H1 (cell line): ENCODE data around the gene MAPT. TPM values are rescaled to one million over a fixed set of nuclear protein-coding genes. Genes with fewer than 3 reads are reported as not detected.

Experiments used
- CTCF ChIA-PET: fragments of 300-600 bp; sonication (Branson Sonifier 250); formaldehyde crosslinking; loops from one replicate; lab custom pipeline; 2021; ENCODE audit not compliant: partially characterized antibody; lab: Charles Lee
- POLR2A ChIA-PET: fragments of 300-600 bp; sonication (Branson Sonifier 250); formaldehyde crosslinking; loops from one replicate; lab custom pipeline; 2021; ENCODE audit warnings: inconsistent platforms; ENCODE audit not compliant: partially characterized antibody; lab: Charles Lee
- DNase-seq, 2 experiments: peaks; one replicate each; pipeline versions ENCODE4 v3.0.0 to v3.0.0-alpha.2; 2010 to 2022; ENCODE audit warnings: low spot score in 2 of 2, low read depth in 1 of 2, mixed read lengths in 1 of 2
- FAIRE-seq: peaks from 2 replicates; lab custom pipeline; 2011; peaks lifted over from hg19 to GRCh38; lab: Jason Lieb, UNC
- H2AFZ ChIP-seq: 2 replicates; pipeline ENCODE4 v1.8.1; 2012; ENCODE audit warnings: low read length, inconsistent platforms
- H2AK5ac ChIP-seq: 2 replicates; pipeline ENCODE4 v1.6.1; 2013; ENCODE audit warnings: low read depth, low read length
- H2BK120ac ChIP-seq: replicated peaks from 2 replicates; pipeline ENCODE3; 2013; ENCODE audit warnings: low read depth, low read length, inconsistent platforms
- H2BK12ac ChIP-seq: 2 replicates; pipeline ENCODE4 v1.6.1; 2013; ENCODE audit warnings: low read depth, low read length
- H2BK15ac ChIP-seq: 2 replicates; pipeline ENCODE4 v1.6.1; 2013; ENCODE audit warnings: low read length
- H2BK20ac ChIP-seq: 2 replicates; pipeline ENCODE4 v1.6.1; 2013; ENCODE audit warnings: low read length
- H2BK5ac ChIP-seq: 2 replicates; pipeline ENCODE4 v1.6.1; 2013; ENCODE audit warnings: low read depth, low read length
- H3K14ac ChIP-seq: 2 replicates; pipeline ENCODE4 v1.6.1; 2013; ENCODE audit warnings: inconsistent platforms; ENCODE audit not compliant: insufficient read length
- H3K18ac ChIP-seq: 2 replicates; pipeline ENCODE4 v1.6.1; 2013; ENCODE audit warnings: low read length; ENCODE audit errors: extremely low read depth
- H3K23ac ChIP-seq: 2 replicates; pipeline ENCODE4 v1.6.1; 2013; ENCODE audit warnings: inconsistent platforms; ENCODE audit not compliant: insufficient read length
- H3K23me2 ChIP-seq: 2 replicates; pipeline ENCODE4 v1.6.1; 2013; ENCODE audit warnings: low read depth, low read length
- H3K27ac ChIP-seq: 2 replicates; pipeline ENCODE4 v1.6.1; 2011; ENCODE audit warnings: low read depth, low read length, inconsistent platforms
- H3K27me3 ChIP-seq, 4 experiments: replicated peaks in 1 of 4; 1 replicate in 1 of 4; 2 replicates in 3 of 4; pipeline versions ENCODE4 v1.6.1 to v1.8.1; 2011 to 2013; ENCODE audit warnings: low read length in 3 of 4, mild to moderate bottlenecking in 3 of 4, inconsistent platforms in 2 of 4, mixed read lengths in 2 of 4, moderate library complexity in 1 of 4; ENCODE audit not compliant: control insufficient read depth in 3 of 4, insufficient read depth in 3 of 4; ENCODE audit errors: extremely low read depth in 1 of 4
- H3K36me3 ChIP-seq, 4 experiments: 2 replicates each; pipeline versions ENCODE4 v1.6.1 to v1.8.1; 2011 to 2013; ENCODE audit warnings: mild to moderate bottlenecking in 4 of 4, low read length in 3 of 4, moderate library complexity in 2 of 4, control low read depth in 1 of 4, inconsistent platforms in 1 of 4; ENCODE audit not compliant: insufficient read depth in 4 of 4, control insufficient read depth in 2 of 4
- H3K4ac ChIP-seq: replicated peaks from 2 replicates; pipeline ENCODE3; 2013; ENCODE audit warnings: low read length, low read depth, mixed read lengths, inconsistent platforms; ENCODE audit not compliant: insufficient read length
- H3K4me1 ChIP-seq, 4 experiments: replicated peaks in 1 of 4; 1 replicate in 1 of 4; 2 replicates in 3 of 4; pipeline versions ENCODE4 v1.6.1 to v1.8.1; 2011 to 2013; ENCODE audit warnings: low read length in 3 of 4, inconsistent platforms in 2 of 4, mixed read lengths in 1 of 4; ENCODE audit not compliant: insufficient read depth in 4 of 4, control insufficient read depth in 3 of 4
- H3K4me2 ChIP-seq, 2 experiments: 2 replicates each; pipeline versions ENCODE4 v1.6.1 to v1.8.1; 2011 to 2013; ENCODE audit warnings: low read depth in 2 of 2, low read length in 2 of 2, control low read depth in 1 of 2, inconsistent platforms in 1 of 2, mild to moderate bottlenecking in 1 of 2; ENCODE audit not compliant: insufficient read depth in 1 of 2
- H3K4me3 ChIP-seq, 4 experiments: fragments of 200-600, 300-600 bp in 1 of 4; sonication (generic), shearing (Covaris generic), sonication (Bioruptor Twin) in 1 of 4; 2 replicates each; pipeline versions ENCODE4 v1.5.1 to v1.8.1; 2011 to 2016; ENCODE audit warnings: low read length in 4 of 4, low read depth in 3 of 4, control low read depth in 2 of 4, inconsistent platforms in 2 of 4, mild to moderate bottlenecking in 2 of 4, mixed read lengths in 1 of 4, moderate library complexity in 1 of 4; ENCODE audit not compliant: insufficient read depth in 2 of 4; ENCODE audit errors: extremely low read depth in 1 of 4
- H3K56ac ChIP-seq: replicated peaks from 2 replicates; pipeline ENCODE3; 2013; ENCODE audit warnings: low read depth, mild to moderate bottlenecking, mixed read lengths, low read length, inconsistent platforms; ENCODE audit not compliant: insufficient read length
- H3K79me1 ChIP-seq: 2 replicates; pipeline ENCODE4 v1.6.1; 2013; ENCODE audit warnings: low read depth, low read length, control low read depth
- H3K79me2 ChIP-seq, 2 experiments: 2 replicates each; pipeline versions ENCODE4 v1.6.1 to v1.8.1; 2012 to 2013; ENCODE audit warnings: low read length in 2 of 2, mild to moderate bottlenecking in 2 of 2, inconsistent platforms in 1 of 2; ENCODE audit not compliant: insufficient read depth in 2 of 2, control insufficient read depth in 1 of 2
- H3K9ac ChIP-seq, 4 experiments: replicated peaks in 1 of 4; 1 replicate in 1 of 4; 2 replicates in 3 of 4; pipeline versions ENCODE4 v1.6.1 to v1.8.1; 2011 to 2013; ENCODE audit warnings: low read depth in 3 of 4, low read length in 3 of 4, control low read depth in 2 of 4, mild to moderate bottlenecking in 2 of 4, moderate library complexity in 2 of 4, inconsistent platforms in 1 of 4; ENCODE audit errors: extremely low read depth in 1 of 4
- H3K9me3 ChIP-seq, 2 experiments: 2 replicates each; pipeline versions ENCODE4 v1.6.1 to v1.8.1; 2012 to 2013; ENCODE audit warnings: mild to moderate bottlenecking in 2 of 2, moderate library complexity in 2 of 2, control low read depth in 1 of 2, inconsistent platforms in 1 of 2, low read depth in 1 of 2, low read length in 1 of 2, mixed read lengths in 1 of 2; ENCODE audit not compliant: insufficient read depth in 2 of 2
- H4K20me1 ChIP-seq, 2 experiments: replicated peaks in 1 of 2; 2 replicates each; pipeline versions ENCODE3 to v1.8.1; 2011 to 2013; ENCODE audit warnings: inconsistent platforms in 2 of 2, low read length in 2 of 2, mild to moderate bottlenecking in 1 of 2; ENCODE audit not compliant: insufficient read depth in 2 of 2, control insufficient read depth in 1 of 2
- H4K5ac ChIP-seq: 2 replicates; pipeline ENCODE4 v1.6.1; 2013; ENCODE audit warnings: low read length, low read depth, mixed read lengths, inconsistent platforms; ENCODE audit not compliant: insufficient read length
- H4K8ac ChIP-seq: 2 replicates; pipeline ENCODE4 v1.8.0; 2013; ENCODE audit warnings: mild to moderate bottlenecking, moderate library complexity, low read length, inconsistent platforms; ENCODE audit not compliant: insufficient read depth; ENCODE audit errors: extremely low read depth
- H4K91ac ChIP-seq: replicated peaks from 2 replicates; pipeline ENCODE3; 2013; ENCODE audit warnings: low read length, mixed read lengths, inconsistent platforms; ENCODE audit not compliant: insufficient read length
- SIN3A ChIP-seq, 2 experiments: IDR thresholded peaks in 1 of 2; conservative IDR thresholded peaks in 1 of 2; 2 replicates each; pipeline ENCODE4 v1.6.1; 2011 to 2012; ENCODE audit warnings: low read length in 2 of 2, improper control_type of control experiment in 1 of 2, low read depth in 1 of 2, mild to moderate bottlenecking in 1 of 2
- SIRT6 ChIP-seq: IDR thresholded peaks from one replicate; pipeline ENCODE4 v1.7.1; 2012; ENCODE audit warnings: low read length, inconsistent platforms
- TAF7 ChIP-seq: optimal IDR thresholded peaks from 2 replicates; pipeline ENCODE3; 2011; ENCODE audit warnings: low read depth, mild to moderate bottlenecking, inconsistent platforms, low read length, moderate library complexity, borderline replicate concordance
- WGBS, 2 experiments: shearing (Covaris generic) in 1 of 2; methylation state at CpG; one replicate each; pipeline versions ENCODE4 v1.1.6 to v1.1.7; 2013 to 2015; ENCODE audit warnings: low lambda C conversion rate in 2 of 2, mixed read lengths in 2 of 2, inconsistent platforms in 1 of 2, low coverage in 1 of 2, missing lambda C conversion rate in 1 of 2; ENCODE audit not compliant: insufficient replicate concordance in 2 of 2, insufficient coverage in 1 of 2, insufficient read length in 1 of 2; ENCODE audit errors: extremely low coverage in 1 of 2, missing lambda C conversion rate in 1 of 2; 5-methylcytosine and 5-hydroxymethylcytosine counted together
- polyA plus RNA-seq, 7 experiments: library from polyadenylated mRNA; depleted of rRNA in 3 of 7; stranded (reverse) in 5 of 7; unstranded in 2 of 7; fragments of >200 nt in 5 of 7; fragments of 200-250 nt in 2 of 7; gene quantifications; 1 replicate in 5 of 7; 2 replicates in 1 of 7; 4 replicates in 1 of 7; pipeline versions ENCODE4 v1.2.1 to v1.2.3, GENCODE V29; 2011 to 2013; ENCODE audit warnings: missing spikeins in 2 of 7, mixed read lengths in 2 of 7
- total RNA-seq: library from RNA; stranded (reverse); fragmentation: NEBNext Ultra II Directional; extraction: Animal tissue kit (Norgen Biotek cat#: 25700); gene quantifications from 2 replicates; pipeline ENCODE4 v1.2.1, GENCODE V29; 2021
- TF ChIP-seq, protein P1 (sequence below): IDR thresholded peaks from 2 replicates; pipeline ENCODE4 v1.6.1; 2012; ENCODE audit warnings: inconsistent platforms

MAPT gene
- total and polyA plus RNA-seq, 2 of the 8 experiments (the other 6 are each of a cell fraction or from before 2014, with no cell fraction given), result 0.54 to 1.7 TPM

DNA sequence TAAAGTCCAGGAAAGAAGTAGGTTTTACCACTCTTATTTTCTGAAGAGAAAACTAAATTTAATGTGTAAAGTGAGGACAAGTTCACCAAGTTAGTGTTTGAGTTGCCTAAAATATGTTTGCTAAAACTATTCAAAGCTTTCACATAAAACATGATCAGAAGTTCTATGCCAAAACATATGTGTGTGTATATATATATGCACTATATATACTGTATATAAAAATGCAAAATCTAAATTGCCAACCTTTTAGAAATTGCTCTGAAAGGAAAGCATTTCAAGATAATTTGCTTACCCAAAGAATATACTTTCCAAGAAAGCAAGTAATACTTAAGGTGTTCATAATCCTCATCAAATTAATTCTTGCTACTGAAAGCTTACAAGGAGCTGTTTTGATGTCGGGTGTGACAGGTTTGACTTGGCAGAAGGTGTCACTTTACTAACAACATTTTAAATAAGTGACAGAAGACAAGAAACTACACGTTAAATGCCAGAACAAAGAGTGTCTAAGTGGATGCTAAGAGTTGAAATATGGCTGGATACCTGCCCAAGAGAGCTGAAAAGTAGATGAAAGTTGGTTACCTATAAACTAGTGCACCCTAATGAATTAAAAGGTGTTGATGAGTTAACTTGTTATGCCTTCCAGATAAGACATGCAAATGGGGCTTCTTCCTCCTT lies 72.4 kb downstream of the MAPT start:
- no peak for DNase-seq
- Histone ChIP-seq H4K91ac (no peak overlapping the region), H3K9me3 (no peaks in the 10 kb centered on the region), H2BK20ac (no peak overlapping the region), H3K23me2 (peaks cover 10% of the 10 kb centered on the region; the same call in 1 of the 2 replicates), H2BK15ac (no peak overlapping the region), H3K23ac (no peak overlapping the region), H3K4me1 (peaks cover 0 to under 1% (median 0%) of the 10 kb centered on the region in 4 experiments; a peak in 1 of 7 replicates), H3K18ac (no peak overlapping the region), H3K27me3 (peaks cover 0 to 2% (median 0%) of the 10 kb centered on the region in 4 experiments; a peak in 1 of 7 replicates), H3K4me2 (no peak overlapping the region), H2BK5ac (no peak overlapping the region), H2BK12ac (no peak overlapping the region), H4K5ac (no peak overlapping the region), H3K4me3 (no peak overlapping the region), H3K4ac (no peak overlapping the region), H3K79me2 (no peaks in the 10 kb centered on the region), H4K8ac (no peak overlapping the region), H3K36me3 (no peaks in the 10 kb centered on the region), H3K9ac (no peak overlapping the region), H2BK120ac (no peak overlapping the region), H2AK5ac (no peak overlapping the region), H3K56ac (no peak overlapping the region), H4K20me1 (no peaks in the 10 kb centered on the region), H3K14ac (no peak overlapping the region), H2AFZ (no peak overlapping the region), H3K79me1 (no peaks in the 10 kb centered on the region), H3K27ac (no peak overlapping the region)
- TF ChIP-seq, protein P1, sequence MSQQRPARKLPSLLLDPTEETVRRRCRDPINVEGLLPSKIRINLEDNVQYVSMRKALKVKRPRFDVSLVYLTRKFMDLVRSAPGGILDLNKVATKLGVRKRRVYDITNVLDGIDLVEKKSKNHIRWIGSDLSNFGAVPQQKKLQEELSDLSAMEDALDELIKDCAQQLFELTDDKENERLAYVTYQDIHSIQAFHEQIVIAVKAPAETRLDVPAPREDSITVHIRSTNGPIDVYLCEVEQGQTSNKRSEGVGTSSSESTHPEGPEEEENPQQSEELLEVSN, result no peak
- TF ChIP-seq TAF7 (no peak), SIRT6 (no peak), SIN3A (conservative IDR thresholded peaks at IDR 0.05 in 1 of 2, IDR thresholded peaks at IDR 0.05 in 1 of 2; ENCODE audit: low read depth in 1 of 2, low read length in 2 of 2) (no peak)
- 90% methylated on average over 2 of the region's 2 CpGs; no CpG with 5 or more reads in 1 of the 2 experiments for WGBS, 2 experiments
- no peak for FAIRE-seq
- ChIA-PET CTCF (interaction anchor here (1.0 to 4.4 kb wide), 4 partner anchors 11 to 114 kb away, joined by 3 to 22 read pairs (median 6); no protein-coding TSS in a partner anchor), POLR2A (interaction anchor here (0.6 kb wide), 1 partner anchor 325 kb away, joined by 5 read pairs; no protein-coding TSS in a partner anchor)
